ENCODE data around the gene ACSBG1.

- TF ChIP-seq EP300 (IDR thresholded peaks at IDR 0.05): no peak
- TF ChIP-seq POLR2AphosphoS5 (IDR thresholded peaks at IDR 0.05): no peak
- TF ChIP-seq CTCF (IDR thresholded peaks at IDR 0.05): no peak
- no peak for TF ChIP-seq POLR2A (IDR thresholded peaks at IDR 0.05)
Measured at GRCh38 chr15:78133801-78134200, 100.6 kb downstream of the ACSBG1 start.
